IMR-90 (cell line): ENCODE data around the gene IQSEC1. TPM values are rescaled to one million over a fixed set of nuclear protein-coding genes. Genes with fewer than 3 reads are reported as not detected.

Experiments used
- ATAC-seq: fragments of 200-7000 bp; cut with Tn5 transposase; 2 replicates; pipeline ENCODE4 v1.9.1; 2020; ENCODE audit warnings: low read depth, mild to moderate bottlenecking, moderate library complexity
- BruUV-seq: library from RNA; stranded (reverse); fragments of 400-500 nt; replicated peaks from 2 replicates; lab custom pipeline; 2021; lab: Mats Ljungman, UMichigan
- CTCF ChIA-PET: fragments of 300-600 bp; formaldehyde crosslinking; extraction: SDS; loops from one replicate; lab custom pipeline; 2021; ENCODE audit warnings: antibody characterized with exemption; lab: Yijun Ruan, JAX
- POLR2A ChIA-PET: fragments of 300-600 bp; sonication (Branson Sonifier 250); formaldehyde crosslinking; loops from one replicate; lab custom pipeline; 2022; ENCODE audit warnings: antibody characterized with exemption; ENCODE audit not compliant: unreplicated experiment; lab: Charles Lee
- DNase-seq: peaks from one replicate; pipeline ENCODE4 v3.0.0; 2013
- H2AFZ ChIP-seq: replicated peaks from 2 replicates; pipeline ENCODE3; 2013; ENCODE audit warnings: low read length, mild to moderate bottlenecking; ENCODE audit not compliant: poor library complexity
- H2AK5ac ChIP-seq: 2 replicates; pipeline ENCODE4 v1.6.1; 2013; ENCODE audit warnings: low read depth, low read length, inconsistent platforms
- H2AK9ac ChIP-seq: replicated peaks from 2 replicates; pipeline ENCODE3; 2013; ENCODE audit warnings: mild to moderate bottlenecking, low read depth, low read length, moderate library complexity; ENCODE audit not compliant: poor library complexity
- H2BK120ac ChIP-seq: 2 replicates; pipeline ENCODE4 v1.6.1; 2013; ENCODE audit warnings: low read depth, low read length, inconsistent platforms
- H2BK15ac ChIP-seq: 3 replicates; pipeline ENCODE4 v1.6.1; 2013; ENCODE audit warnings: low read depth, low read length, inconsistent platforms
- H2BK20ac ChIP-seq: 2 replicates; pipeline ENCODE4 v1.6.1; 2013; ENCODE audit warnings: low read depth, mild to moderate bottlenecking, inconsistent platforms, low read length, moderate library complexity
- H2BK5ac ChIP-seq: 2 replicates; pipeline ENCODE4 v1.6.1; 2013; ENCODE audit warnings: mild to moderate bottlenecking, low read depth, low read length, inconsistent platforms; ENCODE audit not compliant: poor library complexity, severe bottlenecking
- H3K14ac ChIP-seq: replicated peaks from 2 replicates; pipeline ENCODE4 v1.6.1; 2013; ENCODE audit warnings: low read depth, low read length, inconsistent platforms
- H3K18ac ChIP-seq: 2 replicates; pipeline ENCODE4 v1.6.1; 2013; ENCODE audit warnings: low read depth, low read length, control low read depth
- H3K23ac ChIP-seq: 2 replicates; pipeline ENCODE4 v1.6.1; 2013; ENCODE audit warnings: low read depth, low read length, inconsistent platforms
- H3K27ac ChIP-seq: 2 replicates; pipeline ENCODE4 v1.5.1; 2013; ENCODE audit warnings: mild to moderate bottlenecking, control low read depth, low read length; ENCODE audit not compliant: insufficient read depth
- H3K27me3 ChIP-seq: 2 replicates; pipeline ENCODE4 v1.6.1; 2013; ENCODE audit warnings: low read length; ENCODE audit not compliant: control insufficient read depth, insufficient read depth
- H3K36me3 ChIP-seq: 2 replicates; pipeline ENCODE4 v1.6.1; 2013; ENCODE audit warnings: low read length, mixed read lengths; ENCODE audit not compliant: control insufficient read depth, insufficient read depth
- H3K4ac ChIP-seq: 2 replicates; pipeline ENCODE4 v1.6.1; 2013; ENCODE audit warnings: low read depth, low read length, inconsistent platforms
- H3K4me1 ChIP-seq: 2 replicates; pipeline ENCODE4 v1.6.1; 2013; ENCODE audit warnings: low read length, mixed read lengths; ENCODE audit not compliant: control insufficient read depth, insufficient read depth
- H3K4me2 ChIP-seq: 2 replicates; pipeline ENCODE4 v1.6.1; 2013; ENCODE audit warnings: low read depth, mild to moderate bottlenecking, control low read depth, low read length, moderate library complexity
- H3K4me3 ChIP-seq: 2 replicates; pipeline ENCODE4 v1.5.1; 2013; ENCODE audit warnings: low read depth, mild to moderate bottlenecking, control low read depth, low read length, moderate library complexity; ENCODE audit not compliant: insufficient read depth
- H3K56ac ChIP-seq: 2 replicates; pipeline ENCODE4 v1.6.1; 2013; ENCODE audit warnings: low read length, inconsistent platforms; ENCODE audit not compliant: insufficient read depth; ENCODE audit errors: extremely low read depth
- H3K79me1 ChIP-seq, 2 experiments: 2 replicates each; pipeline ENCODE4 v1.6.1; 2013; ENCODE audit warnings: low read length in 2 of 2, inconsistent platforms in 1 of 2, low read depth in 1 of 2
- H3K9ac ChIP-seq: 2 replicates; pipeline ENCODE4 v1.6.1; 2013; ENCODE audit warnings: low read depth, low read length, control low read depth
- H3K9me1 ChIP-seq: 2 replicates; pipeline ENCODE4 v1.6.1; 2013; ENCODE audit warnings: low read length, inconsistent platforms; ENCODE audit not compliant: insufficient read depth
- H3K9me3 ChIP-seq: 2 replicates; pipeline ENCODE4 v1.6.1; 2013; ENCODE audit warnings: low read length; ENCODE audit not compliant: control insufficient read depth, insufficient read depth
- H4K20me1 ChIP-seq: 2 replicates; pipeline ENCODE4 v1.6.1; 2013; ENCODE audit warnings: low read length, inconsistent platforms; ENCODE audit not compliant: insufficient read depth
- H4K5ac ChIP-seq: 2 replicates; pipeline ENCODE4 v1.6.1; 2013; ENCODE audit warnings: mild to moderate bottlenecking, low read depth, low read length, control low read depth
- H4K8ac ChIP-seq, 2 experiments: 2 replicates each; pipeline ENCODE4 v1.6.1; 2013; ENCODE audit warnings: low read depth in 2 of 2, low read length in 2 of 2, control low read depth in 1 of 2, inconsistent platforms in 1 of 2
- H4K91ac ChIP-seq: 2 replicates; pipeline ENCODE4 v1.6.1; 2013; ENCODE audit warnings: low read depth, low read length, inconsistent platforms; ENCODE audit not compliant: insufficient read depth
- BHLHE40 ChIP-seq: fragments of 150-350 bp; IDR thresholded peaks from 2 replicates; pipeline ENCODE4 v1.6.1; 2016; ENCODE audit warnings: mild to moderate bottlenecking, low read depth, low read length
- CEBPB ChIP-seq: IDR thresholded peaks from 2 replicates; pipeline ENCODE4 v1.6.1; 2012; ENCODE audit warnings: low read depth, low read length, improper control_type of control experiment
- CHD1 ChIP-seq: IDR thresholded peaks from 2 replicates; pipeline ENCODE4 v1.6.1; 2012; ENCODE audit warnings: low read depth, low read length, improper control_type of control experiment
- FOS ChIP-seq: fragments of 150-350 bp; IDR thresholded peaks from 2 replicates; pipeline ENCODE4 v1.6.1; 2016; ENCODE audit warnings: low read depth, low read length
- MAZ ChIP-seq: IDR thresholded peaks from 2 replicates; pipeline ENCODE4 v1.6.1; 2012; ENCODE audit warnings: low read depth, mild to moderate bottlenecking, low read length, improper control_type of control experiment, moderate library complexity, borderline replicate concordance
- MXI1 ChIP-seq: IDR thresholded peaks from 2 replicates; pipeline ENCODE4 v1.6.1; 2012; ENCODE audit warnings: low read depth, mild to moderate bottlenecking, low read length, moderate library complexity, borderline replicate concordance
- NFE2L2 ChIP-seq: fragments of 150-350 bp; IDR thresholded peaks from 2 replicates; pipeline ENCODE4 v1.6.1; 2016; ENCODE audit warnings: low read depth, mild to moderate bottlenecking, low read length
- POLR2A ChIP-seq: IDR thresholded peaks from 2 replicates; pipeline ENCODE4 v1.6.1; 2012; ENCODE audit warnings: mild to moderate bottlenecking, low read depth, low read length
- RFX5 ChIP-seq: IDR thresholded peaks from 2 replicates; pipeline ENCODE4 v1.8.0; 2012; ENCODE audit warnings: low read depth, mild to moderate bottlenecking, low read length, moderate library complexity
- whole genome bisulfite sequencing, 2 experiments: methylation state at CpG; one replicate each; pipeline versions ENCODE4 v1.1.5 to v1.1.7; 2013; ENCODE audit warnings: missing lambda C conversion rate in 2 of 2; ENCODE audit not compliant: insufficient read length in 1 of 2; ENCODE audit errors: extremely low coverage in 2 of 2; 5-methylcytosine and 5-hydroxymethylcytosine counted together
- dilution Hi-C: fragments of 300-500 bp; cut with HindIII; formaldehyde crosslinking; loops from one replicate; pipeline ENCODE4 v1.14.3; 2018; ENCODE audit warnings: low sequenced_read_pairs; ENCODE audit not compliant: unreplicated experiment
- in situ Hi-C: fragments of 300-500 bp; cut with MboI; formaldehyde crosslinking; loops from 3 replicates; pipeline ENCODE4 v1.14.3; 2019; ENCODE audit warnings: low sequenced_read_pairs, inconsistent platforms, mixed read lengths
- intact Hi-C: fragments of 100-400 bp; cut with micrococcal nuclease; formaldehyde crosslinking; loops from 2 replicates; pipeline ENCODE4 v1.10.0; 2022
- polyA plus RNA-seq, 3 experiments: library from polyadenylated mRNA; depleted of rRNA; stranded (reverse); fragments of >200 nt; gene quantifications; 2 replicates each; pipeline ENCODE4 v1.2.3, GENCODE V29; 2012; ENCODE audit warnings: low replicate concordance in 1 of 3
- total RNA-seq: library from RNA; depleted of rRNA; stranded (reverse); fragments of >200 nt; gene quantifications from 2 replicates; pipeline ENCODE4 v1.2.3, GENCODE V29; 2012

The IQSEC1 gene
- total and polyA plus RNA-seq, 2 of the 4 experiments (the other 2 are of a cell fraction): 5.9 to 11.9 TPM

DNA sequence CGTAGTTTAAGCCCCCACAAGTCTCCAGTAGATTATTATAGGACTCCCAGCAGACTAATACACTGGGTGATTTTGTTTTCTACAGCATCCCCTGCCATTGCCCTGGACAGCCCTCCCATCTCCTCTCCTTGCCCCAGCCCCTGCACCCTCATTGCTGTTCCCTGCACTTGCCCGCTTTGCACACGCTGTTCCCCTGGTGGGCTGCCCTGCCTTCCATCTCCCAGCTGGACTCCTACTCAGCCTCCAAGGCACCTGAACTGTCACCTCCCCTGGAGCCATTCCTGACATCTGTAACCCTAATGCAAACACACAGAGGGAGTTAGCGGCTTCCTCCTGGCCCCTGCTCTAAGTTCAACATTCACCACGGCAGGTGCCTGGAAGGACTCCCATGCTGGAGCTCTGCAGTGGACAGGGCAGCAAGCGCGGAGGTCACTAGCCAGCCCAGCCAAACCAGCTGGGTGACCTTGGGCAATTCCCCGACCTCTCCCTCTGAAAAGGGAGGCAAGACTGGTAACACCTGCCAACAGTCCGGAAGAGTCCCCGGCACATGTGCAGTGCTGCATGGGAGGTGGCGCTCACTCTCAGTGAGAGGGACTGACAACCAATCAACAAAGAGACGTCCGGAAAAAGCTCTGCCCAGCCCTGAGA lies 38.8 kb upstream of the IQSEC1 start (continued):
- no peak for TF ChIP-seq MXI1
- TF ChIP-seq CEBPB: no peak
- TF ChIP-seq FOS: no peak
- no peak for TF ChIP-seq MAZ
- TF ChIP-seq POLR2A: no peak
- no peak for TF ChIP-seq NFE2L2

DNA sequence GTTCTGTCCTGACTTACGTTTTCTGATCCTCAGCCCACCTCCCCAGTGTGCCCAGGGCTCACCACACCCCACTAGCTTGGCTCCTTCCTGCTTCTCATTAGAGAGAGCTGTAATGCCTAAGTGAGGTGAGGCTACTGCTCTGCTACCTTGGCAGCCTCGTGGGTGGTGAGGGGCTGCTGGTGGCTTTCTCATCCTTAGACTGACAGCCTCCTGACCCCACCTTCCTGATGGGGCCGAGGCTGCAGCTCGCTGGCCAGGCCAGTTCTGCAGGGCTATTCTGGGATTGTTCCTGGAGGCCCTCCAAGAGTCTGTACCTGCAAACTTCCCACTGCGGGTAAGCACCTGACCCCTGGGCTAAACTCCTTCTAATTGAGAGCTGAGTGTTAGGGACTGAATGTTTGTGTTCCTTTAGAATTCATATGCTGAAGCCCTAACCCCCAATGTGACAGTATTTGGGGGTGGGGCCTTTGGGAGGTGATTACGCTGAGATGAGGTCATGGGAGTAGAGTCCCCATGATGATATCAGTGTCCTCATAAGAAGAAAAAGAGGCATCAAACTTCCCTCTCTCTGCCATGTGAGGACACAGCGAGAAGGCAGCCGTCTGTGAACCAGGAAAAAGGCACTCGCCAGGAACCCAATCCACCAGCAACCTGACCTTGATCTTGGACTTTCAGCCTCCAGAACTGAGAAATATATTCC lies 38.1 kb upstream of the IQSEC1 start:
- no peak overlapping the region for H3K27ac ChIP-seq
- dilution Hi-C loops: no loop called here
- CTCF ChIA-PET: no interaction called here
- H4K20me1 ChIP-seq: no peaks in the 10 kb centered on the region
- TF ChIP-seq RFX5: no peak
- TF ChIP-seq FOS: no peak
- TF ChIP-seq CHD1: no peak
- TF ChIP-seq BHLHE40: no peak
- TF ChIP-seq CEBPB: no peak
- H3K4me1 ChIP-seq: no peaks in the 10 kb centered on the region
- H3K14ac ChIP-seq: no peak overlapping the region
- H2AK9ac ChIP-seq: no peak overlapping the region
- H4K91ac ChIP-seq: no peak overlapping the region
- WGBS, 2 experiments: 10% methylated on average over 2 of the region's 9 CpGs; no CpG with 5 or more reads in 1 of the 2 experiments
- intact Hi-C loops: no loop called here
- no peak overlapping the region for H2BK20ac ChIP-seq
- H3K9ac ChIP-seq: no peak overlapping the region
- H4K5ac ChIP-seq: no peak overlapping the region
- BruUV-seq: no TSS peak
- no peak for DNase-seq
- H3K4me2 ChIP-seq: no peak overlapping the region
- H3K56ac ChIP-seq: no peak overlapping the region
- H3K9me3 ChIP-seq: no peaks in the 10 kb centered on the region
- no peak overlapping the region for H3K18ac ChIP-seq
- POLR2A ChIA-PET: no interaction called here
- no peaks in the 10 kb centered on the region for H3K79me1 ChIP-seq
- H3K4ac ChIP-seq: no peak overlapping the region
- peak overlapping the region; percentile 10 for H2AFZ ChIP-seq
- no peak overlapping the region for H2AK5ac ChIP-seq
- H3K23ac ChIP-seq: no peak overlapping the region
- peaks cover 14% of the 10 kb centered on the region for H3K27me3 ChIP-seq
- no peak overlapping the region for H2BK5ac ChIP-seq
- no peak overlapping the region for H2BK15ac ChIP-seq
- no peaks in the 10 kb centered on the region for H3K36me3 ChIP-seq
- no peak for ATAC-seq
- in situ Hi-C loops: no loop called here
- H2BK120ac ChIP-seq: no peak overlapping the region
- H4K8ac ChIP-seq: no peak overlapping the region
- H3K9me1 ChIP-seq: no peaks in the 10 kb centered on the region
- H3K4me3 ChIP-seq: no peak overlapping the region
